HCT116 (cell line): ENCODE measurements around the gene TRIM24. TPM values are rescaled to one million over a fixed set of nuclear protein-coding genes. Genes with fewer than 3 reads are reported as not detected.

ENCODE experiments used
- ATAC-seq: fragments of 200-7000 bp; cut with Tn5 transposase; 2 replicates; pipeline ENCODE4 v1.9.1; 2020; ENCODE audit warnings: mild to moderate bottlenecking, moderate library complexity
- BruUV-seq: library from RNA; stranded (reverse); fragments of 400-500 nt; replicated peaks from 2 replicates; lab custom pipeline; 2021; lab: Mats Ljungman, UMichigan
- CTCF ChIA-PET: fragments of 300-600 bp; sonication (Branson Sonifier 250); formaldehyde crosslinking; loops from one replicate; lab custom pipeline; 2021; ENCODE audit warnings: antibody characterized with exemption; lab: Charles Lee
- POLR2A ChIA-PET: fragments of 300-600, 350-600 bp; sonication (Branson Sonifier 250); formaldehyde crosslinking; loops from one replicate; lab custom pipeline; 2021; ENCODE audit warnings: antibody characterized with exemption; lab: Charles Lee
- RAD21 ChIA-PET, 2 experiments: fragments of 300-600 bp; sonication (Branson Sonifier 250); formaldehyde crosslinking; loops; one replicate each; lab custom pipeline; 2023; ENCODE audit warnings: low total read pairs in 2 of 2; ENCODE audit not compliant: uncharacterized antibody in 2 of 2, unreplicated experiment in 2 of 2, low non-redundant PET in 1 of 2; lab: Charles Lee
- DNase-seq: peaks from one replicate; pipeline ENCODE4 v3.0.0-alpha.2; 2010; ENCODE audit warnings: low read depth, low spot score
- H2AFZ ChIP-seq: fragments of 200-600 bp; shearing (Covaris generic), sonication (generic); 2 replicates; pipeline ENCODE4 v1.6.1; 2017; ENCODE audit warnings: low read depth, mixed run types, mixed read lengths, antibody characterized with exemption, low read length; ENCODE audit not compliant: poor library complexity, severe bottlenecking
- H3K27ac ChIP-seq: 2 replicates; pipeline ENCODE4 v1.5.1; 2012; ENCODE audit warnings: low read depth, low read length
- H3K27me3 ChIP-seq: fragments of 200-600 bp; sonication (generic); 2 replicates; pipeline ENCODE4 v1.6.1; 2016; ENCODE audit warnings: mixed run types, low read length, mixed read lengths; ENCODE audit not compliant: insufficient read depth
- H3K36me3 ChIP-seq, 2 experiments: fragments of 200-500 bp in 1 of 2; fragments of 200-600 bp in 1 of 2; sonication (Bioruptor generic) in 1 of 2; sonication (generic) in 1 of 2; 2 replicates each; pipeline versions ENCODE4 v1.5.1 to v1.6.1; 2014 to 2016; ENCODE audit warnings: low read length in 2 of 2, inconsistent platforms in 1 of 2, mixed read lengths in 1 of 2, mixed run types in 1 of 2; ENCODE audit not compliant: insufficient read depth in 2 of 2, control insufficient read depth in 1 of 2
- H3K4me1 ChIP-seq, 2 experiments: fragments of 200-600 bp in 1 of 2; sonication (generic) in 1 of 2; 2 replicates each; pipeline versions ENCODE4 v1.5.1 to v1.6.1; 2012 to 2017; ENCODE audit warnings: low read length in 2 of 2, inconsistent platforms in 1 of 2, mild to moderate bottlenecking in 1 of 2, mixed read lengths in 1 of 2, mixed run types in 1 of 2, moderate library complexity in 1 of 2; ENCODE audit not compliant: insufficient read depth in 2 of 2, control insufficient read depth in 1 of 2
- H3K4me2 ChIP-seq: fragments of 200-600 bp; sonication (generic); 2 replicates; pipeline ENCODE4 v1.6.1; 2017; ENCODE audit warnings: mixed run types, low read length, mixed read lengths
- H3K4me3 ChIP-seq, 2 experiments: fragments of 200-600 bp in 1 of 2; sonication (generic) in 1 of 2; replicated peaks in 1 of 2; 2 replicates each; pipeline ENCODE4 v1.5.1; 2011 to 2016; ENCODE audit warnings: low read length in 2 of 2, control low read depth in 1 of 2, low read depth in 1 of 2, mild to moderate bottlenecking in 1 of 2, mixed read lengths in 1 of 2, mixed run types in 1 of 2
- H3K79me2 ChIP-seq: fragments of 200-600 bp; sonication (generic); 2 replicates; pipeline ENCODE4 v1.6.1; 2017; ENCODE audit warnings: mild to moderate bottlenecking, mixed run types, low read length, moderate library complexity, mixed read lengths; ENCODE audit not compliant: insufficient read depth
- H3K9ac ChIP-seq: fragments of 200-600 bp; sonication (generic); 2 replicates; pipeline ENCODE4 v1.6.1; 2016; ENCODE audit warnings: low read length, mixed read lengths
- H3K9me2 ChIP-seq: fragments of 200-600 bp; sonication (generic), shearing (Covaris generic); 2 replicates; pipeline ENCODE4 v1.6.1; 2017; ENCODE audit warnings: mixed run types, mild to moderate bottlenecking, moderate library complexity; ENCODE audit not compliant: insufficient read depth
- H3K9me3 ChIP-seq, 2 experiments: fragments of 200-500 bp in 1 of 2; fragments of 200-600 bp in 1 of 2; sonication (Bioruptor generic) in 1 of 2; sonication (generic) in 1 of 2; 2 replicates each; pipeline ENCODE4 v1.6.1; 2014 to 2017; ENCODE audit warnings: low read length in 2 of 2, mixed read lengths in 2 of 2, inconsistent platforms in 1 of 2, low read depth in 1 of 2, mild to moderate bottlenecking in 1 of 2, mixed run types in 1 of 2, moderate library complexity in 1 of 2; ENCODE audit not compliant: control insufficient read depth in 1 of 2, insufficient read depth in 1 of 2
- H4K20me1 ChIP-seq: fragments of 200-600 bp; sonication (generic), shearing (Covaris generic); 2 replicates; pipeline ENCODE4 v1.6.1; 2017; ENCODE audit warnings: mixed run types, mild to moderate bottlenecking, moderate library complexity; ENCODE audit not compliant: insufficient read depth
- CBX3 ChIP-seq: IDR thresholded peaks from 2 replicates; pipeline ENCODE4 v1.6.1; 2012; ENCODE audit warnings: low read depth
- ELF1 ChIP-seq: IDR thresholded peaks from 2 replicates; pipeline ENCODE4 v1.6.1; 2012; ENCODE audit warnings: low read depth, borderline replicate concordance
- YY1 ChIP-seq: IDR thresholded peaks from 2 replicates; pipeline ENCODE4 v1.6.1; 2011; ENCODE audit warnings: low read length, low read depth, moderate library complexity, mild to moderate bottlenecking; ENCODE audit not compliant: insufficient replicate concordance; ENCODE audit errors: extremely low read depth
- intact Hi-C: fragments of 100-400 bp; cut with micrococcal nuclease; formaldehyde crosslinking; loops from 2 replicates; pipeline ENCODE4 v1.10.0; 2022
- total RNA-seq: library from RNA; stranded (reverse); gene quantifications from one replicate; pipeline ENCODE4 v1.2.1, GENCODE V29; 2021; ENCODE audit not compliant: unreplicated experiment
- TF ChIP-seq, protein P1 (sequence below): IDR thresholded peaks from 2 replicates; pipeline ENCODE4 v1.6.1; 2011; ENCODE audit warnings: mild to moderate bottlenecking, low read length, moderate library complexity; ENCODE audit not compliant: insufficient replicate concordance; ENCODE audit errors: extremely low read depth

Gene TRIM24
- total RNA-seq, 1 experiment from 2014 or later = 12.8 TPM

DNA sequence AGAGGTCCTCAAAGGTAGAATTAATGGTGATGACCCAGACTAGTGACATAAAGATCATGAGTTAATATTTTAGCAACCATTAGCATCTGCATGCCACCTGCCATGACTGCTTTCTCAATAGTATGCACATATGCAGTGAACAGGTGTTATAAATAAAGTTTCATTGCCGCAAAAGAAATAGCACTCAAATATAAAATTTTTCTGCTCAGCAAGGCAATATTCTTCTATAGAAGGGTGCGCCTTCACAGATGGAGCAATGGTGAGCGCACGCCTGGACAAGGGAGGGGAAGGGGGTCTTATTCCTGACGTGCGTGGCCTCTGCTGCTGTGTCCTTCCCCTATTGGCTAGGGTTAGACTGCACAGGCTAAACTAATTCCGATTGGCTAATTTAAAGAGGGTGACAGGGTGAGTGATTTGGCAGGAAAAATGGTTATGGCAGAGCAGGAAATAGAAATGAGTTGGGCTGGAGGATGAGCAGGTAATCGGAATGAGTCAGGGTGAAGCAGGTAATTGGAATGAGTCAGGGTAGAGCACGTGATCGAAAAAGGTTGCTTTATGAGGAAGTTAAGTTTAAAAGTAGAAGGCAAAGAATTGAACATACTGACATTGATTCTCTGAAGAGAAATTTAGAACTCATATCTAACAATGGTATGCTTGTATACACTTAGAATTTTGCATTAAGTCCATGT, 24.7 kb upstream of the TRIM24 start (continued):
- no peak for TF ChIP-seq YY1
- TF ChIP-seq ELF1 = no peak

DNA sequence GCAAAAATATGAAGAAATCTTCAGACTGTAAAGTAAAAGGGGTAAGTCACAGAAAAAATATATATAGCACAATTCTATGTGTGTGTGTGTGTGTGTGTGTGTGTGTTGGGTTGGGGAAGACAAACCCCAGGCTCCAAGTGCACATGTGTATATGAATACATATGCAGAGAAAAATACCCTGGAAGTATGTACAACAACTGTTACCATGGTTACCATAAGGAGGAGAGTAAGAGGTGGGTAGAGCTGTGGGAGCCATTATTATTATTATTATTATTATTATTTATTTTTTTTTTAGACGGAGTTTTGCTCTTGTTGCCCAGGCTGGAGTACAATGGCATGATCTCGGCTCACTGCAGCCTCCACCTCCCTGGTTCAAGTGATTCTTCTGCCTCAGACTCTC, 23.7 kb upstream of the TRIM24 start:
- POLR2A ChIA-PET = no interaction called here
- H3K27me3 ChIP-seq = no peaks in the 10 kb centered on the region
- H2AFZ ChIP-seq = no peak overlapping the region
- no peak overlapping the region for H3K4me2 ChIP-seq
- RAD21 ChIA-PET = no interaction called here
- intact Hi-C loops = no loop called here
- no peak overlapping the region for H3K4me3 ChIP-seq
- no peaks in the 10 kb centered on the region for H3K36me3 ChIP-seq
- H3K9ac ChIP-seq = no peak overlapping the region
- CTCF ChIA-PET = no interaction called here
- H3K79me2 ChIP-seq = no peaks in the 10 kb centered on the region
- no peak for TF ChIP-seq CBX3
- TF ChIP-seq, protein P1, sequence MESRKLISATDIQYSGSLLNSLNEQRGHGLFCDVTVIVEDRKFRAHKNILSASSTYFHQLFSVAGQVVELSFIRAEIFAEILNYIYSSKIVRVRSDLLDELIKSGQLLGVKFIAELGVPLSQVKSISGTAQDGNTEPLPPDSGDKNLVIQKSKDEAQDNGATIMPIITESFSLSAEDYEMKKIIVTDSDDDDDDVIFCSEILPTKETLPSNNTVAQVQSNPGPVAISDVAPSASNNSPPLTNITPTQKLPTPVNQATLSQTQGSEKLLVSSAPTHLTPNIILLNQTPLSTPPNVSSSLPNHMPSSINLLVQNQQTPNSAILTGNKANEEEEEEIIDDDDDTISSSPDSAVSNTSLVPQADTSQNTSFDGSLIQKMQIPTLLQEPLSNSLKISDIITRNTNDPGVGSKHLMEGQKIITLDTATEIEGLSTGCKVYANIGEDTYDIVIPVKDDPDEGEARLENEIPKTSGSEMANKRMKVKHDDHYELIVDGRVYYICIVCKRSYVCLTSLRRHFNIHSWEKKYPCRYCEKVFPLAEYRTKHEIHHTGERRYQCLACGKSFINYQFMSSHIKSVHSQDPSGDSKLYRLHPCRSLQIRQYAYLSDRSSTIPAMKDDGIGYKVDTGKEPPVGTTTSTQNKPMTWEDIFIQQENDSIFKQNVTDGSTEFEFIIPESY = no peak
- no peaks in the 10 kb centered on the region for H4K20me1 ChIP-seq
- ATAC-seq (no peak), DNase-seq (no peak)
- H3K9me2 ChIP-seq = no peaks in the 10 kb centered on the region
- H3K9me3 ChIP-seq = peaks cover 0 to 3% of the 10 kb centered on the region in 2 experiments; a peak in 1 of 4 replicates
- no TSS peak for BruUV-seq
- H3K4me1 ChIP-seq = peaks cover 0 to 14% of the 10 kb centered on the region in 2 experiments; a peak in 1 of 4 replicates
- H3K27ac ChIP-seq = no peak overlapping the region
